HepG2 (cell line): ENCODE results near the gene MIDN. TPM values are rescaled to one million over a fixed set of nuclear protein-coding genes. Genes with fewer than 3 reads are reported as not detected.

Source experiments
- FOXK1 ChIP-seq: sonication (generic); formaldehyde crosslinking; IDR thresholded peaks from 2 replicates; pipeline ENCODE4 v1.4.0; 2020; ENCODE audit warnings: low read depth, missing genetic modification reagents, borderline replicate concordance
- MAF1 ChIP-seq: sonication (generic); formaldehyde crosslinking; IDR thresholded peaks from 2 replicates; pipeline ENCODE4 v1.5.0; 2020; ENCODE audit warnings: missing genetic modification reagents, borderline replicate concordance
- MAFG ChIP-seq: sonication (generic); formaldehyde crosslinking; IDR thresholded peaks from 2 replicates; pipeline ENCODE4 v1.5.1; 2020; ENCODE audit warnings: mild to moderate bottlenecking, missing genetic modification reagents
- SCMH1 ChIP-seq: sonication (generic); formaldehyde crosslinking; IDR thresholded peaks from 2 replicates; pipeline ENCODE4 v1.9.0; 2021; ENCODE audit warnings: missing genetic modification reagents, mild to moderate bottlenecking, borderline replicate concordance
- ZBTB37 ChIP-seq: sonication (generic); formaldehyde crosslinking; IDR thresholded peaks from 2 replicates; pipeline ENCODE4 v1.4.0; 2020; ENCODE audit warnings: mild to moderate bottlenecking, missing genetic modification reagents
- ZNF101 ChIP-seq: sonication (generic); formaldehyde crosslinking; IDR thresholded peaks from 2 replicates; pipeline ENCODE4 v1.4.0; 2020; ENCODE audit warnings: mild to moderate bottlenecking, low read depth, missing genetic modification reagents, borderline replicate concordance
- ZNF180 ChIP-seq: sonication (generic); formaldehyde crosslinking; IDR thresholded peaks from 2 replicates; pipeline ENCODE4 v1.4.0; 2020; ENCODE audit warnings: low read depth, missing genetic modification reagents, borderline replicate concordance
- ZNF260 ChIP-seq: sonication (generic); formaldehyde crosslinking; IDR thresholded peaks from 2 replicates; pipeline ENCODE4 v1.4.0; 2020; ENCODE audit warnings: missing genetic modification reagents, low read depth, mild to moderate bottlenecking, borderline replicate concordance
- ZNF7 ChIP-seq: IDR thresholded peaks from 2 replicates; pipeline ENCODE4 v1.6.1; 2016; ENCODE audit warnings: missing biosample characterization, missing genetic modification reagents
- ZNF749 ChIP-seq: sonication (generic); formaldehyde crosslinking; IDR thresholded peaks from 2 replicates; pipeline ENCODE4 v1.8.0; 2022; ENCODE audit warnings: mild to moderate bottlenecking, missing genetic modification reagents, moderate library complexity, borderline replicate concordance
- ZNF839 ChIP-seq: sonication (generic); formaldehyde crosslinking; IDR thresholded peaks from 2 replicates; pipeline ENCODE4 v1.4.0; 2020; ENCODE audit warnings: missing genetic modification reagents, mild to moderate bottlenecking, borderline replicate concordance
- ZSCAN29 ChIP-seq: sonication (generic); formaldehyde crosslinking; conservative IDR thresholded peaks from 2 replicates; pipeline ENCODE4 v1.4.0; 2020; ENCODE audit warnings: mild to moderate bottlenecking, missing genetic modification reagents
- polyA plus RNA-seq, 8 experiments: library from polyadenylated mRNA; depleted of rRNA in 3 of 8; stranded (reverse) in 7 of 8; unstranded in 1 of 8; fragments of >200 nt; fragmentation: Illumina TruSeq in 4 of 8; extraction: Trizol in 4 of 8; gene quantifications; 2 replicates each; pipeline versions ENCODE4 v1.2.1 to v1.2.3, GENCODE V29; 2011 to 2016; ENCODE audit warnings: low read depth in 4 of 8, missing spikeins in 1 of 8, mixed read lengths in 1 of 8; ENCODE audit not compliant: insufficient read depth in 1 of 8
- total RNA-seq, 5 experiments: library from RNA; depleted of rRNA; stranded (reverse); fragments of >200 nt; fragmentation: Illumina TruSeq; extraction: Trizol; gene quantifications; 2 replicates each; pipeline ENCODE4 v1.2.3, GENCODE V29; 2016; ENCODE audit warnings: low read depth in 1 of 5
- TF ChIP-seq, protein P1 (sequence below): sonication (generic); formaldehyde crosslinking; IDR thresholded peaks from 2 replicates; pipeline ENCODE4 v1.4.0; 2020; ENCODE audit warnings: mild to moderate bottlenecking, missing genetic modification reagents, borderline replicate concordance
- TF ChIP-seq, protein P2 (sequence below): sonication (generic); formaldehyde crosslinking; IDR thresholded peaks from 2 replicates; pipeline ENCODE4 v1.5.1; 2020; ENCODE audit warnings: missing genetic modification reagents, mild to moderate bottlenecking, borderline replicate concordance

The MIDN gene
- total and polyA plus RNA-seq, 2 of the 13 experiments (the other 11 are each of a cell fraction or from before 2014, with no cell fraction given) = 8.4 to 18.0 TPM

DNA sequence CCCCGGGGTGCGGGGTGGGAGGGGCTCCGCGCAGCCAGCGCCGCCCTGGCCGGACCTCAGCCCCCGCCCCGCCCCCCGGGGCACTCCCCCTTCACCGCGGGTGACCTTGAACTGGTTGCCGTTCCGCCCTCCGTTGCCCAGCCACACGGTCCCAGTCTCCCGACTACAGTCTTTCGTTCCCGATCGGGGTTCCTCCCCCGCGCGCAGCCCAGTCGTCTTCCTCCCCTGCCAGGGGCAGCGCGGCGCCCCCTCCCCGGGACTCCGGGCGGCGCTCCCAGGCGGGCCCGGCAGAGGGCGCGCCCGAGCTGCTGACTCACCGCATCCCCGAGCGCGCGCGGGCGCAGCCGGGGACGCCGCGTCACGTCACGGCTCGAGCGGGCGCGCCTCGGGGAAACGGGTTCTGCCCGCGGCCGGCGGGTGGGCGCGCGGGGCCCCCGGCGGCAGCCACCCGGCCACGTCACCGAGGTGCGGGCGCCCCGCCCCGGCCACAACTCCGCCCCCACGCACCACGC lies 459 bp downstream of the MIDN start (continued):
- TF ChIP-seq ZNF749 (CRISPR knock-in tag) (no peak), ZBTB37 (CRISPR knock-in tag) (no peak), ZNF7 (CRISPR knock-in tag) (no peak), MAFG (no peak), ZNF839 (no peak), SCMH1 (no peak), ZSCAN29 (CRISPR knock-in tag) (no peak), ZNF260 (CRISPR knock-in tag) (no peak), ZNF101 (CRISPR knock-in tag) (no peak), MAF1 (CRISPR knock-in tag) (no peak), ZNF180 (CRISPR knock-in tag) (no peak), FOXK1 (CRISPR knock-in tag) (no peak)
- TF ChIP-seq, protein P1, sequence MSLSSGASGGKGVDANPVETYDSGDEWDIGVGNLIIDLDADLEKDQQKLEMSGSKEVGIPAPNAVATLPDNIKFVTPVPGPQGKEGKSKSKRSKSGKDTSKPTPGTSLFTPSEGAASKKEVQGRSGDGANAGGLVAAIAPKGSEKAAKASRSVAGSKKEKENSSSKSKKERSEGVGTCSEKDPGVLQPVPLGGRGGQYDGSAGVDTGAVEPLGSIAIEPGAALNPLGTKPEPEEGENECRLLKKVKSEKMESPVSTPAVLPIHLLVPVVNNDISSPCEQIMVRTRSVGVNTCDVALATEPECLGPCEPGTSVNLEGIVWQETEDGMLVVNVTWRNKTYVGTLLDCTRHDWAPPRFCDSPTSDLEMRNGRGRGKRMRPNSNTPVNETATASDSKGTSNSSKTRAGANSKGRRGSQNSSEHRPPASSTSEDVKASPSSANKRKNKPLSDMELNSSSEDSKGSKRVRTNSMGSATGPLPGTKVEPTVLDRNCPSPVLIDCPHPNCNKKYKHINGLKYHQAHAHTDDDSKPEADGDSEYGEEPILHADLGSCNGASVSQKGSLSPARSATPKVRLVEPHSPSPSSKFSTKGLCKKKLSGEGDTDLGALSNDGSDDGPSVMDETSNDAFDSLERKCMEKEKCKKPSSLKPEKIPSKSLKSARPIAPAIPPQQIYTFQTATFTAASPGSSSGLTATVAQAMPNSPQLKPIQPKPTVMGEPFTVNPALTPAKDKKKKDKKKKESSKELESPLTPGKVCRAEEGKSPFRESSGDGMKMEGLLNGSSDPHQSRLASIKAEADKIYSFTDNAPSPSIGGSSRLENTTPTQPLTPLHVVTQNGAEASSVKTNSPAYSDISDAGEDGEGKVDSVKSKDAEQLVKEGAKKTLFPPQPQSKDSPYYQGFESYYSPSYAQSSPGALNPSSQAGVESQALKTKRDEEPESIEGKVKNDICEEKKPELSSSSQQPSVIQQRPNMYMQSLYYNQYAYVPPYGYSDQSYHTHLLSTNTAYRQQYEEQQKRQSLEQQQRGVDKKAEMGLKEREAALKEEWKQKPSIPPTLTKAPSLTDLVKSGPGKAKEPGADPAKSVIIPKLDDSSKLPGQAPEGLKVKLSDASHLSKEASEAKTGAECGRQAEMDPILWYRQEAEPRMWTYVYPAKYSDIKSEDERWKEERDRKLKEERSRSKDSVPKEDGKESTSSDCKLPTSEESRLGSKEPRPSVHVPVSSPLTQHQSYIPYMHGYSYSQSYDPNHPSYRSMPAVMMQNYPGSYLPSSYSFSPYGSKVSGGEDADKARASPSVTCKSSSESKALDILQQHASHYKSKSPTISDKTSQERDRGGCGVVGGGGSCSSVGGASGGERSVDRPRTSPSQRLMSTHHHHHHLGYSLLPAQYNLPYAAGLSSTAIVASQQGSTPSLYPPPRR (CRISPR knock-in tag) = no peak
- TF ChIP-seq, protein P2, sequence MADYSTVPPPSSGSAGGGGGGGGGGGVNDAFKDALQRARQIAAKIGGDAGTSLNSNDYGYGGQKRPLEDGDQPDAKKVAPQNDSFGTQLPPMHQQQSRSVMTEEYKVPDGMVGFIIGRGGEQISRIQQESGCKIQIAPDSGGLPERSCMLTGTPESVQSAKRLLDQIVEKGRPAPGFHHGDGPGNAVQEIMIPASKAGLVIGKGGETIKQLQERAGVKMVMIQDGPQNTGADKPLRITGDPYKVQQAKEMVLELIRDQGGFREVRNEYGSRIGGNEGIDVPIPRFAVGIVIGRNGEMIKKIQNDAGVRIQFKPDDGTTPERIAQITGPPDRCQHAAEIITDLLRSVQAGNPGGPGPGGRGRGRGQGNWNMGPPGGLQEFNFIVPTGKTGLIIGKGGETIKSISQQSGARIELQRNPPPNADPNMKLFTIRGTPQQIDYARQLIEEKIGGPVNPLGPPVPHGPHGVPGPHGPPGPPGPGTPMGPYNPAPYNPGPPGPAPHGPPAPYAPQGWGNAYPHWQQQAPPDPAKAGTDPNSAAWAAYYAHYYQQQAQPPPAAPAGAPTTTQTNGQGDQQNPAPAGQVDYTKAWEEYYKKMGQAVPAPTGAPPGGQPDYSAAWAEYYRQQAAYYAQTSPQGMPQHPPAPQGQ (CRISPR knock-in tag) = no peak
